Right ventricle myocardium inferior (tissue), 1 donor: ENCODE results near the gene PRR30. TPM values are rescaled to one million over a fixed set of nuclear protein-coding genes. Genes with fewer than 3 reads are reported as not detected.

Source experiments
- ATAC-seq: fragments of 200-7000 bp; cut with Tn5 transposase; one replicate; pipeline ENCODE4 v1.9.1; 2020; ENCODE audit warnings: mild to moderate bottlenecking, moderate library complexity
- DNase-seq: peaks from one replicate; pipeline ENCODE4 v3.0.0; 2021; ENCODE audit errors: missing footprints
- intact Hi-C: fragments of 100-400 bp; cut with DNase I; formaldehyde crosslinking; loops from one replicate; pipeline ENCODE4 v1.11.0; 2022
- total RNA-seq: library from RNA; stranded (reverse); fragmentation: NEBNext Ultra II Directional; extraction: Animal tissue kit (Norgen Biotek cat#: 25700); gene quantifications from one replicate; pipeline ENCODE4 v1.2.1, GENCODE V29; 2021
- donor health status: DM: no; HTN: yes; CAD: no; lungs with severe emphysema.

PRR30 gene
- total RNA-seq, 1 donor from 2014 or later = not detected

- ATAC-seq (no peak), DNase-seq (peak; percentile 34)
- intact Hi-C loops = no loop called here
Observed at GRCh38 chr2:27091746-27092695, 47.2 kb downstream of the PRR30 start.

- intact Hi-C loops = loop anchor here (5.0 kb wide), 1 partner anchor 57 kb away; the partner anchor contains the start of gene TMEM214
- peak; percentile 5 for DNase-seq
- no peak for ATAC-seq
Observed at GRCh38 chr2:27089111-27089954, 49.9 kb downstream of the PRR30 start.

GRCh38 chr2:27088634-27089033, 50.6 kb downstream of the PRR30 start:
- DNase-seq = no peak
- intact Hi-C loops = loop anchor here (5.0 kb wide), 1 partner anchor 56 kb away; the partner anchor contains the start of gene TMEM214
- no peak for ATAC-seq

- no peak for ATAC-seq
- DNase-seq = no peak
- intact Hi-C loops = loop anchor here (2.0 to 5.0 kb wide), 2 partner anchors 56 to 127 kb away; partner anchors contain the start of gene TMEM214
Observed at GRCh38 chr2:27087823-27088410, 51.3 kb downstream of the PRR30 start.

Other genes with a start within 250 kb of the PRR30 start
- 58.9 TPM for gene MAPRE3, start 168.8 kb downstream of the PRR30 start, total RNA-seq
- gene TMEM214, start 106.4 kb downstream of the PRR30 start, total RNA-seq = 32.7 TPM
- 9.9 TPM for gene AGBL5, start 87.7 kb downstream of the PRR30 start, total RNA-seq
- 411 TPM for gene OST4, start 67.8 kb downstream of the PRR30 start, total RNA-seq
- gene EMILIN1, start 60.8 kb downstream of the PRR30 start, total RNA-seq = 25.8 TPM
- gene KHK, start 52.6 kb downstream of the PRR30 start, total RNA-seq = 4.5 TPM
- 0.84 TPM for gene CGREF1, start 20.3 kb downstream of the PRR30 start, total RNA-seq
- 2.4 TPM for gene ABHD1, start 15.6 kb downstream of the PRR30 start, total RNA-seq
- gene PREB, start 4.8 kb downstream of the PRR30 start, total RNA-seq = 54.5 TPM
- gene TCF23, start 9.6 kb upstream of the PRR30 start, total RNA-seq = 0.16 TPM
- 115 TPM for gene ATRAID, start 72.6 kb upstream of the PRR30 start, total RNA-seq
- 12.3 TPM for gene SLC5A6, start 72.9 kb upstream of the PRR30 start, total RNA-seq
- gene CAD, start 78.0 kb upstream of the PRR30 start, total RNA-seq = 9.4 TPM
- gene SLC30A3, start 123.6 kb upstream of the PRR30 start, total RNA-seq = 10.1 TPM
- 1.9 TPM for gene DNAJC5G, start 136.0 kb upstream of the PRR30 start, total RNA-seq
- gene TRIM54, start 143.0 kb upstream of the PRR30 start, total RNA-seq = 282 TPM
- 0.84 TPM for gene UCN, start 169.0 kb upstream of the PRR30 start, total RNA-seq
- gene MPV17, start 183.7 kb upstream of the PRR30 start, total RNA-seq = 48.0 TPM
- 17.3 TPM for gene GTF3C2, start 217.4 kb upstream of the PRR30 start, total RNA-seq
- 40.3 TPM for gene EIF2B4, start 230.9 kb upstream of the PRR30 start, total RNA-seq
- 57.6 TPM for gene SNX17, start 231.2 kb upstream of the PRR30 start, total RNA-seq
- gene ZNF513, start 241.3 kb upstream of the PRR30 start, total RNA-seq = 6.8 TPM